ENCODE measurements around the gene PLXNA1.

PLXNA1 gene

GRCh38 chr3:127002195-127003174 is 19.6 kb downstream of the PLXNA1 start:
- DNase-seq (ENCODE audit: low read depth in 2 of 2): no peak

GRCh38 chr3:127003175-127003555 is 20.2 kb downstream of the PLXNA1 start:
- no peak for DNase-seq (ENCODE audit: low read depth in 2 of 2)

GRCh38 chr3:127003601-127004280 is 20.8 kb downstream of the PLXNA1 start:
- no peak for DNase-seq (ENCODE audit: low read depth in 2 of 2)

- no peak for DNase-seq (ENCODE audit: low read depth in 2 of 2)
Observed at GRCh38 chr3:127004641-127005397, 21.9 kb downstream of the PLXNA1 start.

GRCh38 chr3:127005864-127006500 is 23.1 kb downstream of the PLXNA1 start:
- no peak for DNase-seq (ENCODE audit: low read depth in 2 of 2)

DNA sequence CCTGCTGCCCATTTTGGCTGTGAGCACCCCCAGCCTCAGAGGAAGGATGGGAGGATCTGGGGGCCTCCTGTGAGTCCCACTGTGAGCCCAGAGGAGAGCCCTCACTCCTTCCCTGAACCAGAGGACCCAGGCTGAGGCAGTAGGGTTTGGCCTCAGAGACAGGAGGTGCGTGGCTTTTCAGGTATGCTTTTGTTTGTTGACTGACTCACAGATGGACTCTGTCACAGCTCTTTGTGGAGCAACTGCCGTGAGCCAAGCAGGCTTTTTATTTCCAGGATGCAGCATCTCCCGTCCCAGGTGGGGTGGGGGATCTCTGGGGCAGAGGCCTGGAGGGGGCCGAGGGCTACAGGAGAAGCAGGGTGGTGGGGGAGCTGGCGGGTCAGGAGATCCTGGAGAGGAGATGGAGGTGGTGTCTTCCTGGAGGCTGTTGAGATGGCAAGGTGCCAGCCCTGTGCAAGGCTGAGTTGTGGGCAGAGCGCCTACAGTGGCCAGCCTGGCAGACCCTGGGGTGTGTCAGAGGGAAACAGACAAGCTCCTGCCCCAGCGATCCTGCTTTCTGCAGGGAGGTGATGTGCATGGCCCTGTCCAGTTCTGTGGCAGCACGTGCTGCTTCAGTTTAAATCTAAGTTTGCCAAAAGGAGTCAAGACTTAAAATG is 24.0 kb downstream of the PLXNA1 start:
- DNase-seq (ENCODE audit: low read depth in 2 of 2): no peak

DNA sequence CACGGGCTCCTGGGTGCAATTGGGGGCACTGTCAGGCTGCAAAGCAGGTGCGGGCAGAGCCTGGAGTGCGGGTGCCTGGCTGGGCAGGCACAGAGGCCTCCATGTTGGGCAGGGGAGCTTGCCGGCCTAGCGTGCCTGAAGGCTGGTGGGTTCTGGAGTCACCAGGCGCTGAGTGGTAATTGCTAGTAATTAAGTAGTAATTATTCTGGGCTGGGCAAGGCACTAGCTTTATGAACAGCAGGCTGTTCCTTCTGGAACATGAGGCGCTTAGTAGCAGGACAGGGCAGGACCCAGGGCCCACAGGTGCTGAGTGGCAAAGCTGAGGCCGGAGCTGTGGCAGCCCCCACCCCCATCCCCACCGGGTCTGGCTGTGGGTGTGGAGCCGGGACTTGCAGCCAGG is 25.3 kb downstream of the PLXNA1 start:
- no peak for DNase-seq (ENCODE audit: low read depth in 2 of 2)

- DNase-seq (ENCODE audit: low read depth in 2 of 2): no peak
Observed at GRCh38 chr3:127009531-127009930, 26.6 kb downstream of the PLXNA1 start.

DNA sequence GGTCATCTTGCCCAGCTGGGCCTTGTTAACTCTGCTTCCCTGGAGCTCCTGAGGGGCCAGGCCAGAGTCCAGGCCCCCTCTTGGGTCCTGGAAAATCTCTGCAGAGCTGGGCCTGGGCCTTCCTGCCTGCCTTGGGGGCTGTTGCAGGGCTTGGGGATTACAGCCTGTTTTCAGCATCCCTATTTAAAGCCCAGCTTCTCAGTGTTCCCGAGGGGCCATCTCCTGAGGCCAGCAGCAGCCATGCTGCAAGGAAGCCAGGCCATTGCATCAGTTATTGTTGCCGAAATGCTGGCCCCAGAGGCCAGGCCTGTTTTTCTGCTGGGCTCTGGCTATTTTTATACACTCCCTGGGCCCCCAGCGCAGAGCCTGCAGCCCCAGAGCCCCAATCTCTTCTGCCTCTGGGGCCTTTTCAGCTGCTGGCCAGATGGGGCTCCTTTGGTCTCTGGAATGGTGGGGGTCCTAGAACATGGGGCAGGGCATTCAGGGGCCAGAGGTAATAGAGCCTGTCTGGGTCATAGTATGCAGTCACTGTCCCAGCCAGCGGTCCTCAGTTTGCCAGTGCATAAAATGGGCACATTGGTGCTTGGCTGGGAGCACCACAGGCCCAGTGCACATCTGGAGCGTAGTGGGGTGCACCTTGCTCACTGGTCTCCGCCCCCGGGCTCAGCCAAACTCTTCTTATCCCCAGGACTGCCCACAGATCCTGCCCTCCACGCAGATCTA is 28.5 kb downstream of the PLXNA1 start:
- DNase-seq (ENCODE audit: low read depth in 2 of 2): no peak

DNA sequence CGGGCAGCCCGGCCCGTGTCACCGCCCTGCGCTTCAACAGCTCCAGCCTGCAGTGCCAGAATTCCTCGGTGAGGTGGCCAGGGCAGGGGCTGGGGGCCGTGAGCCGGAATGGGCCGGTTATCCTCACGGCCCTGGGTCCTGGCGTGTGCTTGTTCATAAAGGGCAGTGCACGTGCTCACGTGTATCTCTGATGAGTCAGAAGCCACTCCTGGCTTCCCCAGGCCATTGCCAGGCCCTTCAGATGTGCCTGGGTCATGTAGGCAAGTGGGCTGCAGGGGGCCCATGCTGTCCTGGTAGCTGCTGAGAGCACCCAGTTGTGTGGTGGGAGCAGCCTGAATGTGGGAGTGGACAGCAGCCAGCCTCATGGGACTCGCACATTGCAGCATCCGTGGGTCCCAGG is 29.2 kb downstream of the PLXNA1 start:
- no peak for DNase-seq (ENCODE audit: low read depth in 2 of 2)

DNA sequence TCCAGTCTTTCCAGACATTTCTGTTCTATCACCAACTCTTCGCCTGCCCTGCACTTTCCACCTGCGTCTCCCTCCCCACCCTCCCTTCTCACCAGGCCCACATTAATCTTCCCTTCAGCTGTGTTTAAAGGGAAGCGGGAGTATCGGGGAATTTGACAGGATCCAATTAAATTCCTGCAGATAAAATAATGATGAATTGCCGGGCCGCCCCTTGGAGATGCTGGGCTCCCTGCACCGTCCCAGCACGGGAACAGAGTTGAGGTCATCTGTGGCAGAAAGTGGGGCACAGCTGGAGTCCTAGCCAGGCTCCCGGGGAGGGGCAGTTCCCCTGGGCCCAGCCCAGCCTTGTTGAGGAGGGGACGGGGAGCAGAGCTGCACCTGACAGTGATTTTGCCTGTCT is 30.3 kb downstream of the PLXNA1 start:
- DNase-seq (ENCODE audit: low read depth in 2 of 2): no peak

- DNase-seq (ENCODE audit: low read depth in 2 of 2): no peak
Observed at GRCh38 chr3:127013758-127014535, 31.0 kb downstream of the PLXNA1 start.

DNA sequence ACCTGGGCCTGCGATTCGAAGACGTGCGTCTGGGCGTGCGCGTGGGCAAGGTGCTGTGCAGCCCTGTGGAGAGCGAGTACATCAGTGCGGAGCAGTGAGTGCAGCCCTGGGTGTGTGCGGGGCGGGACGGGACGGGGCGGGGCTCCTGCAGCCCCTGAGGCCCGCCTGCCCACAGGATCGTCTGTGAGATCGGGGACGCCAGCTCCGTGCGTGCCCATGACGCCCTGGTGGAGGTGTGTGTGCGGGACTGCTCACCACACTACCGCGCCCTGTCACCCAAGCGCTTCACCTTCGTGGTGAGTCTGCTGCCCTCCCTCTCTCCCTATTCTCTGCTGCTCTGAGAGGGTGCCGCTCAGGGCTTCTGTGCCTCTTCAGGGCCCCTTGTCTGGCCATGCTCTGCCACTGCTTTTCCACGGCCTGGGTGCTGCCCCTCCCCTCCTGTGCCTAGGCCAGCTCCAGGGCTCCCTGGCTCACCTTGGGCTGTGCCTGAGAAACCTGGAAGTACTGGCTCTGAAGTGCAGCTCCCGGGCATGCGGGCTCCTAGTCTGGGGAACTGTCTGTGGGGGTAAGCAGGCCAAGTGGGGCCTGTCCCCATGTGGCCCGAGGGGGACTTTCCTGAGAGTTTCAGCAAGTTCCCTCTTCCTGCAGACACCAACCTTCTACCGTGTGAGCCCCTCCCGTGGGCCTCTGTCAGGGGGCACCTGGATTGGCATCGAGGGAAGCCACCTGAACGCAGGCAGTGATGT is 31.8 kb downstream of the PLXNA1 start:
- no peak for DNase-seq (ENCODE audit: low read depth in 2 of 2)

DNA sequence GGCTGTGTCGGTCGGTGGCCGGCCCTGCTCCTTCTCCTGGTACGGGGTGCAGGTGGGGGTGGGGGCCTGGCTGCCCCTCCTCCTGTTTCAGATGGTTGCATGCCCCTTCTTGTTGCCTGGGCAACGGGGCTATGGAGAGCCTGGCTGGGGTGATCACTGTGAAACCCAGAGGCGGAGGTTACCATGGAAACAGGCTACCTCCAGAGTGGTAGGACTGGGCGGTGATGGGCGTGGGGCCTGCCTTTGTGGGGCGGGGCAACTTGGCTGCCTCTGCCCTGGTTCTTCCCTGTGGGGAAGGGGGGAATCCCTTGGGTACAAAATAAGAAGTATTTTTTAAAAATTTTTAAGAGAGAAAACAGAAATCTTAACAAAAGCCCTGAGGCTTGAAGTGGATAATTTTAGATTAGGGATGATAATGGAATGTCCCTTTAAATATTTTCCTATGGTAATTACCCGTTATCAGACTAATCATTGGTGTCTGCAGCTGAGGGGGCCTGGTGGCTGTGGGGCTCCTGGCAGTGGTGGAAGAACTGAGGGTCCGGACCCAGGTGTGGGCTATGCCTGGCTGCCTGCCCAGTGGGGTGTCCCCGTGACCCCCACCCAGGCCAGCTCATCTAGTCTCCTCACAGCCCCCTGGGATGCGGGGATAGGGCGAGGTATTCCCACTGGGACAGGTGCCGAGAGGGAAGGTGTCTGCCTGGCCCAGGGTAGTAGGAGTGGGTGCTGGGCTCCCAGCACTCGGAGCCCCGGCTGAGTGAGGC is 32.5 kb downstream of the PLXNA1 start:
- no peak for DNase-seq (ENCODE audit: low read depth in 2 of 2)

- DNase-seq (ENCODE audit: low read depth in 2 of 2): no peak
Observed at GRCh38 chr3:127016043-127016343, 33.1 kb downstream of the PLXNA1 start.

DNA sequence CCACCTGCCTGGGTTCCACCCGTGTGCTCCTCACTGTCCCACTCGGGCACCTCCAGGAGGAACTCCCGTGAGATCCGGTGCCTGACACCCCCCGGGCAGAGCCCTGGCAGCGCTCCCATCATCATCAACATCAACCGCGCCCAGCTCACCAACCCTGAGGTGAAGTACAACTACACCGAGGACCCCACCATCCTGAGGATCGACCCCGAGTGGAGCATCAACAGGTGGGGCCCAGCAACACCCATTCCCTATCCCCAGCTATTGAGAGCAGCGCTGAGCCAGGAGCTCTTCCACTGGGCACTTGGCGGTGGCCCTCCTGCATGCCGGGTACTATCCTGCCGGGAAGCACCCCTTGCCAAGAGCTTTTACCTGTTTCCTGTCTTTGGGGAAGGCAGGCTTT is 33.5 kb downstream of the PLXNA1 start:
- no peak for DNase-seq (ENCODE audit: low read depth in 2 of 2)

GRCh38 chr3:127017229-127017628 is 34.3 kb downstream of the PLXNA1 start:
- DNase-seq (ENCODE audit: low read depth in 2 of 2): no peak

DNA sequence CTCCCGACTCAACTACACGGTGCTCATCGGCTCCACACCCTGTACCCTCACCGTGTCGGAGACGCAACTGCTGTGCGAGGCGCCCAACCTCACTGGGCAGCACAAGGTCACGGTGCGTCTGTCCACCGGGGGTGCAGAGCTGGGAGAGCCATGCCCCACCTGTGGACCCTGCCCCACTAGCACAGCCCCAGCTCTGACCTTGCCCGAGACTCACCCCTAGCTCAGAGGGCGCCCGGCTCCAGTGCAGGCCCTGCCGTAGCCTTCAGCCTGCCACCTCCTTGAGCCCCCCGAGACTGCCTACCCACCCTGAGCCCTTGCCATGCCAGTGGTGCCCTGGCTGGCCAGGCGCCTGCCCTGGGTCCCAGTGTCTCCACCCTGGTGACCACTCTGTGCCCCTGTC is 34.9 kb downstream of the PLXNA1 start:
- no peak for DNase-seq (ENCODE audit: low read depth in 2 of 2)
